Thyroid gland (tissue), 4 donors: Measurements from ENCODE around the gene PLS3.

Source experiments
- CTCF ChIP-seq, 6 experiments: fragments of 200-600 bp in 3 of 6; fragments of 450-650 bp in 3 of 6; sonication (generic) in 3 of 6; IDR thresholded peaks; one replicate each; pipeline ENCODE4 v1.5.1; 2016 to 2019; ENCODE audit warnings: antibody characterized with exemption in 6 of 6, mild to moderate bottlenecking in 2 of 6, inconsistent platforms in 1 of 6, moderate library complexity in 1 of 6
- POLR2A ChIP-seq, 2 donors: fragments of 450-650 bp; IDR thresholded peaks; one replicate each; pipeline ENCODE4 v1.6.1; 2017; ENCODE audit warnings: antibody characterized with exemption in 2 of 2, mild to moderate bottlenecking in 2 of 2, moderate library complexity in 1 of 2

- TF ChIP-seq CTCF (IDR thresholded peaks at IDR 0.05) (no peak), POLR2A (IDR thresholded peaks at IDR 0.05) (no peak)
These were observed 1.3 kb upstream of the PLS3 start for GRCh38 chrX:115559672-115560071.
